ENCODE results near the gene FAM20A. TPM values are rescaled to one million over a fixed set of nuclear protein-coding genes. Genes with fewer than 3 reads are reported as not detected.
A peak's percentile ranks its signal among the peaks of the same experiment; 100 is the strongest.

The FAM20A gene
- total and polyA plus RNA-seq, 4 donors = 69.7 to 101 (median 79.0) TPM

- Histone ChIP-seq H3K4me3 (peak overlapping the region; percentile 84), H3K9ac (ENCODE audit: insufficient read depth in 1 of 2, low read length in 2 of 2) (peak overlapping the region; percentile 91 to 99), H3K27ac (ENCODE audit: low read depth in 1 of 2, low read length in 1 of 2) (peak overlapping the region; percentile 97 to 100), H3K4me1 (ENCODE audit: control insufficient read depth in 5 of 5, insufficient read depth in 5 of 5, low read length in 5 of 5) (peaks cover 2 to 48% (median 11%) of the 10 kb centered on the region in 5 donors), H3K36me3 (ENCODE audit: control insufficient read depth in 4 of 4, insufficient read depth in 4 of 4, low read length in 4 of 4) (peaks cover 0 to 7% (median under 1%) of the 10 kb centered on the region in 4 donors), H3K27me3 (ENCODE audit: control insufficient read depth in 3 of 3, insufficient read depth in 3 of 3, low read length in 2 of 3) (no peaks in the 10 kb centered on the region), H3K9me3 (ENCODE audit: control insufficient read depth in 4 of 4, insufficient read depth in 3 of 4, low read length in 3 of 4) (no peaks in the 10 kb centered on the region)
- 12 to 17% methylated on average over 10 of the region's 10 CpGs for WGBS, 2 donors
- ATAC-seq (ENCODE audit: insufficient read depth, low FRiP score) = no peak
- DNase-seq = peak in 1 of 3 donors; percentile 81
- no peak for TF ChIP-seq CTCF (IDR thresholded peaks at IDR 0.05; ENCODE audit: control extremely low read depth, extremely low read depth)
Observed at GRCh38 chr17:68511254-68511670, 89.9 kb downstream of the FAM20A start.

GRCh38 chr17:68509141-68510057, 91.8 kb downstream of the FAM20A start:
- TF ChIP-seq CTCF (IDR thresholded peaks at IDR 0.05; ENCODE audit: control extremely low read depth, extremely low read depth) = no peak
- H3K27me3 ChIP-seq (ENCODE audit: control insufficient read depth in 3 of 3, insufficient read depth in 3 of 3, low read length in 2 of 3) = no peaks in the 10 kb centered on the region
- no peaks in the 10 kb centered on the region for H3K9me3 ChIP-seq (ENCODE audit: control insufficient read depth in 4 of 4, insufficient read depth in 3 of 4, low read length in 3 of 4)
- H3K36me3 ChIP-seq (ENCODE audit: control insufficient read depth in 4 of 4, insufficient read depth in 4 of 4, low read length in 4 of 4) = peaks cover 0 to 7% (median 0%) of the 10 kb centered on the region in 4 donors
- peak overlapping the region; percentile 71 to 72 for H3K27ac ChIP-seq (ENCODE audit: low read depth in 1 of 2, low read length in 1 of 2)
- WGBS, 2 donors = 30 to 49% methylated on average over 9 of the region's 9 CpGs
- no peak overlapping the region for H3K4me3 ChIP-seq
- peak overlapping the region in 1 of 2 donors; percentile 63 for H3K9ac ChIP-seq (ENCODE audit: insufficient read depth in 1 of 2, low read length in 2 of 2)
- no peak for ATAC-seq (ENCODE audit: insufficient read depth, low FRiP score)
- peaks cover 0 to 31% (median 6%) of the 10 kb centered on the region in 5 donors for H3K4me1 ChIP-seq (ENCODE audit: control insufficient read depth in 5 of 5, insufficient read depth in 5 of 5, low read length in 5 of 5)
- DNase-seq = peak; percentile 65 to 83 (median 70)

- WGBS, 2 donors = 81 to 86% methylated on average over 3 of the region's 3 CpGs
- H3K4me3 ChIP-seq = no peak overlapping the region
- no peak overlapping the region for H3K9ac ChIP-seq (ENCODE audit: insufficient read depth in 1 of 2, low read length in 2 of 2)
- H3K4me1 ChIP-seq (ENCODE audit: control insufficient read depth in 5 of 5, insufficient read depth in 5 of 5, low read length in 5 of 5) = peaks cover 0 to 22% (median 6%) of the 10 kb centered on the region in 5 donors
- DNase-seq = no peak
- peaks cover 0 to under 1% (median 0%) of the 10 kb centered on the region in 4 donors for H3K36me3 ChIP-seq (ENCODE audit: control insufficient read depth in 4 of 4, insufficient read depth in 4 of 4, low read length in 4 of 4)
- no peak for TF ChIP-seq CTCF (IDR thresholded peaks at IDR 0.05; ENCODE audit: control extremely low read depth, extremely low read depth)
- H3K27me3 ChIP-seq (ENCODE audit: control insufficient read depth in 3 of 3, insufficient read depth in 3 of 3, low read length in 2 of 3) = no peaks in the 10 kb centered on the region
- ATAC-seq (ENCODE audit: insufficient read depth, low FRiP score) = no peak
- no peaks in the 10 kb centered on the region for H3K9me3 ChIP-seq (ENCODE audit: control insufficient read depth in 4 of 4, insufficient read depth in 3 of 4, low read length in 3 of 4)
- H3K27ac ChIP-seq (ENCODE audit: low read depth in 1 of 2, low read length in 1 of 2) = no peak overlapping the region
Observed at GRCh38 chr17:68507576-68507975, 93.6 kb downstream of the FAM20A start.
